Sigmoid colon (tissue), 3 donors: Measurements from ENCODE around the gene ORMDL1.

Experiments used
- CTCF ChIP-seq, 4 experiments: fragments of 450-650 bp in 3 of 4; fragments of 200-600 bp in 1 of 4; IDR thresholded peaks; one replicate each; pipeline ENCODE4 v1.5.1; 2016 to 2019; ENCODE audit warnings: antibody characterized with exemption in 4 of 4, mild to moderate bottlenecking in 3 of 4, moderate library complexity in 2 of 4
- POLR2A ChIP-seq, 2 donors: fragments of 450-650 bp; IDR thresholded peaks; one replicate each; pipeline ENCODE4 v1.6.1; 2016; ENCODE audit warnings: antibody characterized with exemption in 2 of 2, mild to moderate bottlenecking in 2 of 2, moderate library complexity in 2 of 2

- TF ChIP-seq POLR2A (IDR thresholded peaks at IDR 0.05) (no peak), CTCF (IDR thresholded peaks at IDR 0.05) (no peak)
Observed at GRCh38 chr2:189726271-189726670, 57.9 kb downstream of the ORMDL1 start.
